GM12891 (cell line): Measurements from ENCODE around the gene TREH.

Experiments used
- PAX5 ChIP-seq: IDR thresholded peaks from 2 replicates; pipeline ENCODE4 v1.6.1; 2011; ENCODE audit warnings: low read length, moderate library complexity, mild to moderate bottlenecking; ENCODE audit not compliant: insufficient read depth, severe bottlenecking
- POLR2A ChIP-seq: IDR thresholded peaks from 2 replicates; pipeline ENCODE4 v1.6.1; 2011; ENCODE audit warnings: low read depth, low read length, control low read depth
- POLR2AphosphoS5 ChIP-seq: IDR thresholded peaks from 2 replicates; pipeline ENCODE4 v1.6.1; 2011; ENCODE audit warnings: low read depth, low read length, control low read depth
- SPI1 ChIP-seq: IDR thresholded peaks from 2 replicates; pipeline ENCODE4 v1.6.1; 2011; ENCODE audit warnings: low read depth, low read length, control low read depth
- TAF1 ChIP-seq: IDR thresholded peaks from 2 replicates; pipeline ENCODE4 v1.6.1; 2011; ENCODE audit warnings: low read depth, low read length, control low read depth

GRCh38 chr11:118608360-118609227 is 70.9 kb downstream of the TREH start:
- TF ChIP-seq POLR2A = no peak
- TF ChIP-seq TAF1 = no peak
- TF ChIP-seq POLR2AphosphoS5 = no peak
- no peak for TF ChIP-seq PAX5
- no peak for TF ChIP-seq SPI1
